Heart left ventricle (tissue), 16 donors: ENCODE data around the gene SULF2. TPM values are rescaled to one million over a fixed set of nuclear protein-coding genes. Genes with fewer than 3 reads are reported as not detected.

Experiments
- ATAC-seq, 4 donors: fragments of 200-7000 bp; cut with Tn5 transposase; one replicate each; pipeline ENCODE4 v1.9.1; 2020 to 2022; ENCODE audit warnings: moderate library complexity in 4 of 4, mild to moderate bottlenecking in 3 of 4, moderate number of reproducible peaks in 1 of 4
- DNase-seq, 5 donors: peaks; one replicate each; pipeline ENCODE4 v3.0.0-alpha.2; 2020
- H3K27ac ChIP-seq, 12 donors: fragments of 200-600 bp; sonication (generic) in 4 of 12; one replicate each; pipeline versions ENCODE4 v1.5.0 to v1.8.0; 2016 to 2022; ENCODE audit warnings: mild to moderate bottlenecking in 2 of 12
- H3K27me3 ChIP-seq, 9 donors: fragments of 200-600 bp; sonication (generic) in 2 of 9; one replicate each; pipeline versions ENCODE4 v1.5.1 to v1.8.0; 2016 to 2022; ENCODE audit warnings: mild to moderate bottlenecking in 3 of 9
- H3K36me3 ChIP-seq, 9 donors: fragments of 200-600 bp; sonication (generic) in 2 of 9; one replicate each; pipeline versions ENCODE4 v1.5.0 to v1.8.0; 2018 to 2022; ENCODE audit warnings: mild to moderate bottlenecking in 2 of 9
- H3K4me1 ChIP-seq, 12 donors: fragments of 200-600 bp; sonication (generic) in 4 of 12; one replicate each; pipeline versions ENCODE4 v1.5.0 to v1.8.0; 2016 to 2022; ENCODE audit warnings: mild to moderate bottlenecking in 3 of 12
- H3K4me3 ChIP-seq, 12 donors: fragments of 200-600 bp; sonication (generic) in 4 of 12; one replicate each; pipeline versions ENCODE4 v1.5.0 to v1.8.0; 2017 to 2022; ENCODE audit warnings: mild to moderate bottlenecking in 9 of 12, moderate library complexity in 4 of 12
- H3K9me3 ChIP-seq, 12 donors: fragments of 200-600 bp; sonication (generic) in 4 of 12; one replicate each; pipeline versions ENCODE4 v1.5.0 to v1.8.0; 2016 to 2022; ENCODE audit warnings: mild to moderate bottlenecking in 1 of 12
- CTCF ChIP-seq, 12 donors: fragments of 200-600 bp; sonication (generic) in 4 of 12; IDR thresholded peaks; one replicate each; pipeline versions ENCODE4 v1.5.0 to v1.8.0; 2018 to 2022; ENCODE audit warnings: antibody characterized with exemption in 12 of 12, mild to moderate bottlenecking in 5 of 12
- POLR2A ChIP-seq, 2 donors: fragments of 450-650 bp; IDR thresholded peaks; one replicate each; pipeline ENCODE4 v1.6.1; 2017; ENCODE audit warnings: antibody characterized with exemption in 2 of 2, mild to moderate bottlenecking in 2 of 2, moderate library complexity in 2 of 2
- WGBS, 4 donors: extraction: QIAGEN DNeasy Blood & Tissue Kit in 2 of 4; methylation state at CpG; one replicate each; pipeline versions ENCODE4 v1.1.5 to v1.1.7; 2013 to 2018; 5-methylcytosine and 5-hydroxymethylcytosine counted together
- intact Hi-C, 10 donors: fragments of 100-400 bp; cut with DNase I; formaldehyde crosslinking; loops; one replicate each; pipeline versions ENCODE4 v1.11.1 to v1.14.2; 2022
- polyA plus RNA-seq, 2 donors: library from polyadenylated mRNA; stranded (reverse); fragments of 200-250 nt; gene quantifications; one replicate each; pipeline ENCODE4 v1.2.3, GENCODE V29; 2013
- total RNA-seq, 9 donors: library from RNA; depleted of rRNA in 2 of 9; stranded (reverse); fragments of >200 nt in 2 of 9; fragmentation: NEBNext Ultra II Directional in 3 of 9; extraction: Animal tissue kit (Norgen Biotek cat#: 25700) in 3 of 9; gene quantifications; one replicate each; pipeline versions ENCODE4 v1.1.0 to v1.2.4, GENCODE V29; 2016 to 2023
- donor health status: ischemic (EF 13 %, LVEDD 7.1; RV severe dilation, severe dysfunction).
- donor health status: healthy with polysubstance abuse.
- donor health status: DM: no; HTN: yes; CAD: no.
- donor health status: DM: no; HTN: no; CAD: no.
- donor health status: ischemic (EF 25% LVEDD 6.9; RV normal size, moderate dysfunction).
- donor health status: ischemic (EF 25% LVEDD 5.7; RV mildly dilated, moderate dysfunction).
- donor health status: healthy.
- donor health status: DM: yes; HTN: yes; CAD: no.
- donor health status: ischemic (EF 35%, LVEDD 5.7; RV mildly dilated, moderate dysfunction).
- donor health status: nonischemic (EF 11% LVEDD 7.7; RV severe dilation, severe dysfunction).
- donor health status: DM: yes; HTN: yes; CAD: no.
- donor health status: PGD.
- donor health status: ischemic (EF 29% LVEDD 5.4; RV normal size, mild dysfunction).
- donor health status: nonischemic (EF 23%, LVEDD 6.1; RV moderate dilation, normal function).

Gene SULF2
- total and polyA plus RNA-seq, 11 donors = 16.7 to 51.5 (median 28.5) TPM

- DNase-seq = no peak
- H3K9me3 ChIP-seq = no peaks in the 10 kb centered on the region
- no peak for TF ChIP-seq POLR2A (IDR thresholded peaks at IDR 0.05)
- no peak for TF ChIP-seq CTCF (IDR thresholded peaks at IDR 0.05)
- 84 to 94% (median 92%) methylated on average over 8 of the region's 8 CpGs for WGBS, 4 donors
- H3K36me3 ChIP-seq = no peaks in the 10 kb centered on the region
- H3K4me1 ChIP-seq = peaks cover 0 to 53% (median 20%) of the 10 kb centered on the region in 12 donors
- no peak for ATAC-seq
- peaks cover 0 to 16% (median 4%) of the 10 kb centered on the region in 9 donors for H3K27me3 ChIP-seq
- H3K27ac ChIP-seq = no peak overlapping the region
- intact Hi-C loops = no loop called here
- H3K4me3 ChIP-seq = no peak overlapping the region
Observed at GRCh38 chr20:47764154-47764733, 21.0 kb downstream of the SULF2 start.

- no peaks in the 10 kb centered on the region for H3K9me3 ChIP-seq
- H3K27ac ChIP-seq = no peak overlapping the region
- ATAC-seq (no peak), DNase-seq (no peak)
- H3K4me3 ChIP-seq = no peak overlapping the region
- no peaks in the 10 kb centered on the region for H3K36me3 ChIP-seq
- no peak for TF ChIP-seq CTCF (IDR thresholded peaks at IDR 0.05)
- no peak for TF ChIP-seq POLR2A (IDR thresholded peaks at IDR 0.05)
- peaks cover 0 to 40% (median 17%) of the 10 kb centered on the region in 12 donors for H3K4me1 ChIP-seq
- WGBS, 4 donors = 42 to 56% (median 53%) methylated on average over 13 of the region's 13 CpGs
- intact Hi-C loops = no loop called here
- H3K27me3 ChIP-seq = peaks cover 0 to 16% (median 4%) of the 10 kb centered on the region in 9 donors
Observed at GRCh38 chr20:47762699-47763268, 22.5 kb downstream of the SULF2 start.

- TF ChIP-seq POLR2A (IDR thresholded peaks at IDR 0.05) (no peak), CTCF (IDR thresholded peaks at IDR 0.05) (no peak)
- DNase-seq = no peak
- peaks cover 0 to 7% (median 0%) of the 10 kb centered on the region in 9 donors for H3K36me3 ChIP-seq
- H3K4me3 ChIP-seq = no peak overlapping the region
- WGBS, 4 donors = 48 to 55% (median 49%) methylated on average over 11 of the region's 11 CpGs
- peaks cover 0 to 16% (median 4%) of the 10 kb centered on the region in 9 donors for H3K27me3 ChIP-seq
- H3K4me1 ChIP-seq = peaks cover 0 to 33% (median 17%) of the 10 kb centered on the region in 12 donors
- H3K9me3 ChIP-seq = no peaks in the 10 kb centered on the region
- ATAC-seq = no peak
- no peak overlapping the region for H3K27ac ChIP-seq
- intact Hi-C loops = no loop called here
Observed at GRCh38 chr20:47761482-47762047, 23.7 kb downstream of the SULF2 start.

- H3K4me1 ChIP-seq = peaks cover 0 to 26% (median 14%) of the 10 kb centered on the region in 12 donors
- H3K27me3 ChIP-seq = peaks cover 0 to 16% (median 4%) of the 10 kb centered on the region in 9 donors
- no peak overlapping the region for H3K27ac ChIP-seq
- no peak for ATAC-seq
- intact Hi-C loops = no loop called here
- WGBS, 4 donors = 68 to 74% (median 69%) methylated on average over 14 of the region's 14 CpGs
- no peak overlapping the region for H3K4me3 ChIP-seq
- TF ChIP-seq CTCF (IDR thresholded peaks at IDR 0.05) (no peak), POLR2A (IDR thresholded peaks at IDR 0.05) (no peak)
- H3K9me3 ChIP-seq = no peaks in the 10 kb centered on the region
- DNase-seq = no peak
- H3K36me3 ChIP-seq = peaks cover 0 to 14% (median 0%) of the 10 kb centered on the region in 9 donors
Observed at GRCh38 chr20:47760686-47761481, 24.4 kb downstream of the SULF2 start.
